GM19023 (cell line): Measurements from ENCODE around the gene MORC2.

Experiments
- ATAC-seq: cut with Tn5 transposase; IDR thresholded peaks from one replicate; pipeline ENCODE4 v1.9.1; 2021; ENCODE audit warnings: mild to moderate bottlenecking, moderate library complexity; ENCODE audit not compliant: unreplicated experiment

The MORC2 gene

GRCh38 chr22:30968015-30968923, at the start of gene MORC2:
TSS of gene MORC2 (minus strand) at chr22:30968774. CDS start at chr22:30967889, 885 bp downstream.
- peak; percentile 15 for ATAC-seq

- no peak for ATAC-seq
These were observed 37.0 kb upstream of the MORC2 start for GRCh38 chr22:31005535-31005934.

- ATAC-seq: no peak
These were observed 32.7 kb upstream of the MORC2 start for GRCh38 chr22:31001124-31001770.

GRCh38 chr22:30998329-30998728, 29.8 kb upstream of the MORC2 start:
- no peak for ATAC-seq

- no peak for ATAC-seq
These were observed 27.9 kb upstream of the MORC2 start for GRCh38 chr22:30996462-30996861.

- no peak for ATAC-seq
These were observed 26.4 kb upstream of the MORC2 start for GRCh38 chr22:30994960-30995359.

- ATAC-seq: no peak
These were observed 24.0 kb upstream of the MORC2 start for GRCh38 chr22:30992565-30992964.

GRCh38 chr22:30990690-30991089, 22.1 kb upstream of the MORC2 start:
- ATAC-seq: no peak

- no peak for ATAC-seq
These were observed 20.9 kb upstream of the MORC2 start for GRCh38 chr22:30989474-30989873.

GRCh38 chr22:30985561-30986208, 17.1 kb upstream of the MORC2 start:
- no peak for ATAC-seq

- ATAC-seq: no peak
These were observed 15.7 kb upstream of the MORC2 start for GRCh38 chr22:30984317-30984716.

GRCh38 chr22:30982512-30982911, 13.9 kb upstream of the MORC2 start:
- no peak for ATAC-seq

GRCh38 chr22:30979932-30980331, 11.4 kb upstream of the MORC2 start:
- ATAC-seq: no peak

GRCh38 chr22:30978304-30978962, 9.9 kb upstream of the MORC2 start:
- no peak for ATAC-seq

- ATAC-seq: no peak
These were observed 1.8 kb upstream of the MORC2 start for GRCh38 chr22:30970356-30970746.

- peak; percentile 26 for ATAC-seq
These were observed 1.2 kb upstream of the MORC2 start for GRCh38 chr22:30969532-30970355.

- peak; percentile 90 for ATAC-seq
These were observed 454 bp upstream of the MORC2 start, which contains the start of gene TUG1 for GRCh38 chr22:30968924-30969531. TSS of gene TUG1 (plus strand) at chr22:30969265.

- ATAC-seq: no peak
These were observed 3.7 kb downstream of the MORC2 start for GRCh38 chr22:30964858-30965257.

GRCh38 chr22:30955153-30955552, 13.4 kb downstream of the MORC2 start:
- ATAC-seq: no peak

GRCh38 chr22:30953206-30953605, 15.4 kb downstream of the MORC2 start:
- no peak for ATAC-seq
